KMS-11 (cell line): ENCODE results near the gene IL34.

Experiments
- H2AFZ ChIP-seq: fragments of 200-600 bp; sonication (generic); 2 replicates; pipeline ENCODE4 v1.6.1; 2016; ENCODE audit warnings: antibody characterized with exemption, mixed run types, low read depth
- H3K27ac ChIP-seq: fragments of 200-600 bp; sonication (generic); 2 replicates; pipeline ENCODE4 v1.6.1; 2016; ENCODE audit warnings: mild to moderate bottlenecking, mixed run types
- H3K27me3 ChIP-seq: fragments of 200-600 bp; sonication (generic); 2 replicates; pipeline ENCODE4 v1.6.1; 2017; ENCODE audit warnings: mild to moderate bottlenecking, low read depth, mixed run types, moderate library complexity; ENCODE audit not compliant: insufficient read depth
- H3K36me3 ChIP-seq: fragments of 200-600 bp; sonication (generic); 2 replicates; pipeline ENCODE4 v1.6.1; 2017; ENCODE audit warnings: mild to moderate bottlenecking, mixed run types; ENCODE audit not compliant: insufficient read depth
- H3K4me1 ChIP-seq: fragments of 200-600 bp; sonication (generic); 2 replicates; pipeline ENCODE4 v1.6.1; 2016; ENCODE audit warnings: mild to moderate bottlenecking, low read depth, mixed run types; ENCODE audit not compliant: poor library complexity, severe bottlenecking
- H3K4me2 ChIP-seq: fragments of 200-600 bp; sonication (generic); 2 replicates; pipeline ENCODE4 v1.7.0; 2016; ENCODE audit warnings: mild to moderate bottlenecking, mixed run types
- H3K4me3 ChIP-seq: fragments of 200-600 bp; sonication (generic); IDR thresholded peaks from 2 replicates; pipeline ENCODE4 v1.6.1; 2017; ENCODE audit warnings: low read depth, low read length, mixed read lengths; ENCODE audit not compliant: insufficient read depth
- H3K79me2 ChIP-seq: fragments of 200-600 bp; sonication (generic); 2 replicates; pipeline ENCODE4 v1.6.1; 2016; ENCODE audit warnings: low read depth, mixed run types; ENCODE audit not compliant: insufficient read depth
- H3K9ac ChIP-seq: fragments of 200-600 bp; sonication (generic); 2 replicates; pipeline ENCODE4 v1.6.1; 2016; ENCODE audit warnings: mild to moderate bottlenecking, mixed run types
- H4K20me1 ChIP-seq: fragments of 200-600 bp; sonication (generic); 2 replicates; pipeline ENCODE4 v1.6.1; 2016; ENCODE audit warnings: mild to moderate bottlenecking, mixed run types; ENCODE audit not compliant: insufficient read depth
- TF ChIP-seq, protein P1 (sequence below): fragments of 200-600 bp; sonication (generic); conservative IDR thresholded peaks from 2 replicates; pipeline ENCODE4 v1.6.1; 2017; ENCODE audit warnings: low read depth, mild to moderate bottlenecking, antibody characterized with exemption, low read length, moderate library complexity, mixed read lengths

IL34 gene

DNA sequence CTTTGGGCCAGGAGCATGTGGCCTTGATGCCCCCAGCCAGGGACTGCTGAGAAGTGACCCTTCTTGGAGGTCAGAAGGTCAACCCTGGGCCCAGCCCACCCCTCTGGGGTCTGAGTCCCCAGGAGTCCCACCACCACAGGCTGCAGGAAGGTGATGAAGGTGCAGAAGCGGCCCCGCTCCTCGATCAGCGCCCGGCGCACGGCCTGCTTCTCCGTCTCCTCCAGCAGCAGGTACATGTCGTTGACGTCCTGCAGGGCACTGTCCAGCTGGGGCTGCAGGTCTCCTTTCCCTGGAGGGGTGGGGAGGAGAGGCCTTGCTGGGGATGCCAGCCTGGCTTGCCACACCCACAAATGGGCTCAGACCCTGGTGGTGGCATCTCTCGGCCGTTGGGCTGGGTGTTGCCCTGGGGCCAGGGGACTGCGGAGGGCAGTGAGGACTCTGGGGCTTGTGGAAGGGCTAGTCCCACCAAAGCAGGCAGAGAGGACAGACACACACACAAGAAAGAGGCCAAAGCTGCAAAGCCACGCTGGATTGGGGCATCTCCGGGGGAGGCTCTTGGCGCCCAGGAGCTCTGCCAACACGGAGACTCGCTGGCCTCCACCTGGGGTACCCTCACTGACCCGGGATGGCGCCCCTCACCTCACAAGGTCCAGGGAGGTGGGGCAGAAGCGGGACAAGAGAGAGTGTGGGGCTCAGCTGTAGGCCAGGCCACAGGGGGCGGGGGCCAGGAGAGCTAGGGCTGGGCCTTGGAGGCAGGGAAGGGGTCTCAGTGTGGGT is 31.9 kb downstream of the IL34 start:
- no peak overlapping the region for H3K27ac ChIP-seq
- no peak overlapping the region for H3K4me2 ChIP-seq
- no peaks in the 10 kb centered on the region for H3K27me3 ChIP-seq
- H2AFZ ChIP-seq = no peak overlapping the region
- H3K9ac ChIP-seq = no peak overlapping the region
- TF ChIP-seq, protein P1, sequence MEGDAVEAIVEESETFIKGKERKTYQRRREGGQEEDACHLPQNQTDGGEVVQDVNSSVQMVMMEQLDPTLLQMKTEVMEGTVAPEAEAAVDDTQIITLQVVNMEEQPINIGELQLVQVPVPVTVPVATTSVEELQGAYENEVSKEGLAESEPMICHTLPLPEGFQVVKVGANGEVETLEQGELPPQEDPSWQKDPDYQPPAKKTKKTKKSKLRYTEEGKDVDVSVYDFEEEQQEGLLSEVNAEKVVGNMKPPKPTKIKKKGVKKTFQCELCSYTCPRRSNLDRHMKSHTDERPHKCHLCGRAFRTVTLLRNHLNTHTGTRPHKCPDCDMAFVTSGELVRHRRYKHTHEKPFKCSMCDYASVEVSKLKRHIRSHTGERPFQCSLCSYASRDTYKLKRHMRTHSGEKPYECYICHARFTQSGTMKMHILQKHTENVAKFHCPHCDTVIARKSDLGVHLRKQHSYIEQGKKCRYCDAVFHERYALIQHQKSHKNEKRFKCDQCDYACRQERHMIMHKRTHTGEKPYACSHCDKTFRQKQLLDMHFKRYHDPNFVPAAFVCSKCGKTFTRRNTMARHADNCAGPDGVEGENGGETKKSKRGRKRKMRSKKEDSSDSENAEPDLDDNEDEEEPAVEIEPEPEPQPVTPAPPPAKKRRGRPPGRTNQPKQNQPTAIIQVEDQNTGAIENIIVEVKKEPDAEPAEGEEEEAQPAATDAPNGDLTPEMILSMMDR = no peak
- H4K20me1 ChIP-seq = no peaks in the 10 kb centered on the region
- no peaks in the 10 kb centered on the region for H3K79me2 ChIP-seq
- no peaks in the 10 kb centered on the region for H3K36me3 ChIP-seq
- H3K4me1 ChIP-seq = no peaks in the 10 kb centered on the region
- H3K4me3 ChIP-seq = no peak overlapping the region

DNA sequence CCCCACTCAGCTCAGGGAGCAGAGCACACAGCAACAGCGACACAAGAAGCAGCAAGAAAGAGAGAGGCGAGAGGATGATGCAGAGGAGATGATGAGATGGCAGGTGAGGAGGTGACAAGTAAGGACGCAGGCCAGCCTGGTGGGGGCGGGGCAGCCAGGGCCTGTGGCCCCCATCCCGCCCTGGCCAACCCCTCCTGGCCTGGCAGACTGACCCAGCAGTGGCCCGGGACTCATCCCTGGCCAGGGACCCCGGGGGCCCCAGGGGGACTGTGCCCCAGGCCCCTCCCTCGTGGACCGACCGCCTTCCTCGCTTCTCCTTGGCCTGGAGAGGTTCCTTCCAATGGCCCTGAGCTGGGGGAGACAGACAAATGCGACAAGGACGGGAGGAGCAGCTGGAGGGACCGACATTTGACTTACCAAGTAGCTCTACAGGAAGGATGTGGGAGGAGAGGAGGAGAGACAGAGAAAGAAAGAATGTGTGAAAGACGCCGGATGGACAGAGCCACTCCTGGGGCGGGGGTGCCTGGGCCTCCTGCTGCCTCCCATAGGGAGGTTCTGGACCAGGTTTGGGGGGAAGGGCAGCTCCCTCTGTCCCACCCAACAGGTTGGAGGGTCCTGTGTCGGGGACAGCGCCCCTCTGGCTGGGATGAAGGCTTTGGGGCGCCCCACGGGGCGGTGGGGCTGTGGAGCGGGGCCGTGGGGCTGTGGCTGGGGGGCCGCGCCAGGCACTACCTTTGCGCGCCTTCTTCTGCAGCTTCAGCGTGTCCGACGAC is 32.7 kb downstream of the IL34 start:
- H3K4me2 ChIP-seq = no peak overlapping the region
- H3K4me1 ChIP-seq = no peaks in the 10 kb centered on the region
- H3K36me3 ChIP-seq = no peaks in the 10 kb centered on the region
- H3K4me3 ChIP-seq = no peak overlapping the region
- no peaks in the 10 kb centered on the region for H4K20me1 ChIP-seq
- no peaks in the 10 kb centered on the region for H3K27me3 ChIP-seq
- no peak overlapping the region for H2AFZ ChIP-seq
- TF ChIP-seq, protein P1 = no peak
- H3K27ac ChIP-seq = no peak overlapping the region
- no peaks in the 10 kb centered on the region for H3K79me2 ChIP-seq
- no peak overlapping the region for H3K9ac ChIP-seq

DNA sequence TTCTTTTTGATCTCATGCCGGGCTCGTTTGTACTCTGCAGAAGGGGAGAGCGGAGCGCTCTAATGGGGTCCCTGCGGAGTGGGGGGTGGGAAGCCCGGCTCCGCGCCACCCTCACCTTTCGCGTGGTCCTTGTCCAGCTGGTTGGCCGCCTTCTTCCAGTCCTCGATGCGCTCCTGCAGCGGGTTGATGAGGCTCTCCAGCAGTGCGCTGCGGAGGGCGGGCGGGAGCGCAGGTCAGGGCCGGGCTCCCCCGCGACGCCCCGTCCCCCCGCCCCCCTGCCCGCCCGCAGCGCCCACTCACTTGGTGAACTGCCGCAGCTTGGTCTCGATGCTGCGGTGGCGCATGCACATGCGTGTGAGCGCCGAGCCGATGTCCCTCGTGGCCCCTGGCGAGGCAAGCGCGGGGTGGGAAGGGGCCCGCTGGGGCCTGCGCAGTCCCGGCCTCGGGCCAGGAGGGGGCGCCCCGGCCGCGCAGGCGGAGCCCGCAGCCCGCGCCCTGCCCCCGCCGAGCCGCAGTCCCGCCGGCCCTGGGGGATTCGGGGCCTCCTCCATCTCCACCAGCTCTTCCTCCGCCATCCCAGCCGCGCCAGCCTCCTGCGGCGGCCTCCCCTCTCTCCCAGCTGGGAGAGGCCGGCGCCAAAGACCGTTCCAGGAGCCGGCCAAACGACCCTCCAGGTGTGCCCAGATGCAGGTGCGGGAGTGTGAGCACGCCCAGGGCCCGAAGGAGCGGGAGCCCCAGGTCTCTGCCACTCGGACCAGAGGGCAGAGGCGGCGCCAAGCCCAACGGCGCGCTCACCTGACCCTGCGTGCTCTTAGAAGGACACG is 33.5 kb downstream of the IL34 start:
- no peaks in the 10 kb centered on the region for H3K27me3 ChIP-seq
- H3K27ac ChIP-seq = no peak overlapping the region
- H4K20me1 ChIP-seq = no peaks in the 10 kb centered on the region
- TF ChIP-seq, protein P1 = no peak; the same call in none of the 2 replicates
- H2AFZ ChIP-seq = no peak overlapping the region
- no peaks in the 10 kb centered on the region for H3K36me3 ChIP-seq
- H3K4me1 ChIP-seq = no peaks in the 10 kb centered on the region
- no peaks in the 10 kb centered on the region for H3K79me2 ChIP-seq
- H3K4me3 ChIP-seq = no peak overlapping the region
- H3K4me2 ChIP-seq = no peak overlapping the region
- no peak overlapping the region for H3K9ac ChIP-seq

DNA sequence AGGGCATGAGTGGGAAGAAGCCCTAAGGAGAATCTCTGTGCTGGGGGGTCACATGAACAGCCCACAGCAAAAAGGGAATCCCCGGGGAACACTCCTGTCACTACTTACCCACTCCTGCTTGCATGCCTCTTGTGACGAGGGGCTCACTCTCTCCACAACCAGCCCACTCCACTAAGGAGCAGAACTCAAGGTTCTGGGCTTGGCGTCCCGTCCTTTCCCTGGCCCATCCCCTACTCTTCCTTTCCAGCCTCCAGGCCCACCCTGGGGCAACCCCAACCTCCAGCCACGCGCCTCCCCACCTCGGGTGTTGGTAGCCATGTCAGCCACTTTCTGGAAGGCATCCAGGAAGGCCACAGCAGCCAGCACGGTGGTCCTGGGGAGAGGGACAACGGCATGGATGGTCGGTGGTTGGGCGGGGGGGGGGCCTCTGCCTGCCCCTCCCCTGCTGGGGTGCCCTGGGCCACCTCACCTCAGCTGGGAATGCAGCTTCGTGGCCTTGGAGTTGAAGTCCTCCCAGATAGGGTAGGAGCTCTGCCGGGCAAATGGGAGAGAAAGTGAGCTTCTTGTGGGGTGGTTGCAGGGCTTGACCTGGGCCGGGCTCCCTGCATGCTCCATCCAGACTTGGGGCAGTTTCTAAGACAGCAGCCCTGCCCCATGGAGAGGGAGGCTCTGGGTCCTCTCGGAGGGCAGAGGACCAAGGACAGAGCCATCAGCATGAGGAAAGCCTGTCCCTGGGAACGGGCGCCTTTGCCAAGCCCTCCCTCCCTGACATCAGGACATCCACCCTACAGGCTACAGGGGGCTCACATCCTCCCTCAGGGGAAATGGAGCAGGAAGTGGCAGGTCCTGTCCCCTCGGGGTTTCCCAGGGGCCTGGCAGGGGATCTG is 34.4 kb downstream of the IL34 start:
- H2AFZ ChIP-seq = no peak overlapping the region
- no peak overlapping the region for H3K4me2 ChIP-seq
- H3K9ac ChIP-seq = no peak overlapping the region
- H3K79me2 ChIP-seq = no peaks in the 10 kb centered on the region
- no peaks in the 10 kb centered on the region for H3K4me1 ChIP-seq
- no peak overlapping the region for H3K27ac ChIP-seq
- no peaks in the 10 kb centered on the region for H3K27me3 ChIP-seq
- no peak overlapping the region for H3K4me3 ChIP-seq
- TF ChIP-seq, protein P1 = no peak
- H3K36me3 ChIP-seq = no peaks in the 10 kb centered on the region
- no peaks in the 10 kb centered on the region for H4K20me1 ChIP-seq
